ENCODE measurements around the gene ZNF548.

GRCh38 chr19:57435062-57435978 lies 45.7 kb downstream of the ZNF548 start, which contains the start of gene ZNF749:
- TF ChIP-seq POLR2A (IDR thresholded peaks at IDR 0.05): no peak
- TF ChIP-seq CTCF (IDR thresholded peaks at IDR 0.05): no peak

Data from testis (tissue), 2 donors.